ENCODE measurements around the gene MAJIN.

MAJIN gene

GRCh38 chr11:64897381-64898075 is 74.4 kb downstream of the MAJIN start:
- Histone ChIP-seq H3K79me1 (ENCODE audit: low read length) (no peaks in the 10 kb centered on the region), H3K4me1 (ENCODE audit: control insufficient read depth, low read depth, low read length) (no peaks in the 10 kb centered on the region), H3K56ac (ENCODE audit: low read length) (no peak overlapping the region), H2BK15ac (replicated peaks; ENCODE audit: low read depth) (no peak overlapping the region), H3K18ac (ENCODE audit: low read length) (no peak overlapping the region), H4K5ac (ENCODE audit: low read length) (no peak overlapping the region), H3K9ac (ENCODE audit: low read length) (no peak overlapping the region), H3K23ac (ENCODE audit: low read length) (no peak overlapping the region), H3K79me2 (ENCODE audit: control insufficient read depth, insufficient read depth, low read length) (no peaks in the 10 kb centered on the region), H3K36me3 (ENCODE audit: control insufficient read depth, insufficient read depth, low read length) (peaks cover 1% of the 10 kb centered on the region), H2AK5ac (ENCODE audit: low read length) (no peak overlapping the region), H3K27me3 (ENCODE audit: insufficient read depth, low read length, poor library complexity) (no peaks in the 10 kb centered on the region), H2BK5ac (ENCODE audit: low read length) (no peak overlapping the region), H2BK120ac (ENCODE audit: low read depth, low read length) (no peak overlapping the region), H3K4me2 (ENCODE audit: low read length) (no peak overlapping the region), H3K27ac (ENCODE audit: low read depth, low read length) (no peak overlapping the region), H4K8ac (ENCODE audit: low read depth, low read length) (no peak overlapping the region), H3K4me3 (ENCODE audit: low read length) (no peak overlapping the region), H3K4ac (ENCODE audit: low read depth, low read length) (no peak overlapping the region)
- no peak for DNase-seq
- WGBS (ENCODE audit: extremely low coverage, insufficient coverage, low lambda C conversion rate), result no CpG with 5 or more reads among the region's 19 CpGs

GRCh38 chr11:64896448-64897022 is 75.4 kb downstream of the MAJIN start:
- Histone ChIP-seq H3K79me2 (ENCODE audit: control insufficient read depth, insufficient read depth, low read length) (no peaks in the 10 kb centered on the region), H2BK5ac (ENCODE audit: low read length) (no peak overlapping the region), H4K5ac (ENCODE audit: low read length) (no peak overlapping the region), H3K27ac (ENCODE audit: low read depth, low read length) (no peak overlapping the region), H3K79me1 (ENCODE audit: low read length) (no peaks in the 10 kb centered on the region), H3K27me3 (ENCODE audit: insufficient read depth, low read length, poor library complexity) (no peaks in the 10 kb centered on the region), H2AK5ac (ENCODE audit: low read length) (no peak overlapping the region), H3K36me3 (ENCODE audit: control insufficient read depth, insufficient read depth, low read length) (peaks cover 1% of the 10 kb centered on the region), H3K56ac (ENCODE audit: low read length) (no peak overlapping the region), H4K8ac (ENCODE audit: low read depth, low read length) (no peak overlapping the region), H3K4me3 (ENCODE audit: low read length) (no peak overlapping the region), H3K4me2 (ENCODE audit: low read length) (no peak overlapping the region), H3K4me1 (ENCODE audit: control insufficient read depth, low read depth, low read length) (no peaks in the 10 kb centered on the region), H2BK120ac (ENCODE audit: low read depth, low read length) (no peak overlapping the region), H3K4ac (ENCODE audit: low read depth, low read length) (no peak overlapping the region), H2BK15ac (replicated peaks; ENCODE audit: low read depth) (no peak overlapping the region), H3K9ac (ENCODE audit: low read length) (no peak overlapping the region), H3K23ac (ENCODE audit: low read length) (no peak overlapping the region), H3K18ac (ENCODE audit: low read length) (no peak overlapping the region)
- DNase-seq, result no peak
- WGBS (ENCODE audit: extremely low coverage, insufficient coverage, low lambda C conversion rate), result no CpG with 5 or more reads among the region's 14 CpGs

- H3K4ac ChIP-seq (ENCODE audit: low read depth, low read length), result no peak overlapping the region
- H3K23ac ChIP-seq (ENCODE audit: low read length), result no peak overlapping the region
- no peak overlapping the region for H4K8ac ChIP-seq (ENCODE audit: low read depth, low read length)
- peaks cover 1% of the 10 kb centered on the region for H3K36me3 ChIP-seq (ENCODE audit: control insufficient read depth, insufficient read depth, low read length)
- no peak for DNase-seq
- H2BK5ac ChIP-seq (ENCODE audit: low read length), result no peak overlapping the region
- H4K5ac ChIP-seq (ENCODE audit: low read length), result no peak overlapping the region
- no peak overlapping the region for H2AK5ac ChIP-seq (ENCODE audit: low read length)
- H3K4me3 ChIP-seq (ENCODE audit: low read length), result no peak overlapping the region
- no peak overlapping the region for H3K27ac ChIP-seq (ENCODE audit: low read depth, low read length)
- no peaks in the 10 kb centered on the region for H3K27me3 ChIP-seq (ENCODE audit: insufficient read depth, low read length, poor library complexity)
- no peak overlapping the region for H3K18ac ChIP-seq (ENCODE audit: low read length)
- H2BK15ac ChIP-seq (replicated peaks; ENCODE audit: low read depth), result no peak overlapping the region
- no peak overlapping the region for H3K4me2 ChIP-seq (ENCODE audit: low read length)
- WGBS (ENCODE audit: extremely low coverage, insufficient coverage, low lambda C conversion rate), result no CpG with 5 or more reads among the region's 39 CpGs
- no peaks in the 10 kb centered on the region for H3K4me1 ChIP-seq (ENCODE audit: control insufficient read depth, low read depth, low read length)
- H3K79me2 ChIP-seq (ENCODE audit: control insufficient read depth, insufficient read depth, low read length), result no peaks in the 10 kb centered on the region
- no peak overlapping the region for H2BK120ac ChIP-seq (ENCODE audit: low read depth, low read length)
- H3K9ac ChIP-seq (ENCODE audit: low read length), result no peak overlapping the region
- H3K79me1 ChIP-seq (ENCODE audit: low read length), result no peaks in the 10 kb centered on the region
- no peak overlapping the region for H3K56ac ChIP-seq (ENCODE audit: low read length)
These were observed 77.0 kb downstream of the MAJIN start for GRCh38 chr11:64894812-64895452.

GRCh38 chr11:64894070-64894811 is 77.7 kb downstream of the MAJIN start:
- no peaks in the 10 kb centered on the region for H3K4me1 ChIP-seq (ENCODE audit: control insufficient read depth, low read depth, low read length)
- peaks cover 1% of the 10 kb centered on the region for H3K36me3 ChIP-seq (ENCODE audit: control insufficient read depth, insufficient read depth, low read length)

GRCh38 chr11:64893194-64894069 is 78.5 kb downstream of the MAJIN start:
- H2BK120ac ChIP-seq (ENCODE audit: low read depth, low read length), result no peak overlapping the region
- H3K27ac ChIP-seq (ENCODE audit: low read depth, low read length), result no peak overlapping the region
- H2BK15ac ChIP-seq (replicated peaks; ENCODE audit: low read depth), result no peak overlapping the region
- H3K9ac ChIP-seq (ENCODE audit: low read length), result no peak overlapping the region
- H4K8ac ChIP-seq (ENCODE audit: low read depth, low read length), result no peak overlapping the region
- no peaks in the 10 kb centered on the region for H3K79me2 ChIP-seq (ENCODE audit: control insufficient read depth, insufficient read depth, low read length)
- no peak overlapping the region for H4K5ac ChIP-seq (ENCODE audit: low read length)
- no peaks in the 10 kb centered on the region for H3K27me3 ChIP-seq (ENCODE audit: insufficient read depth, low read length, poor library complexity)
- no peaks in the 10 kb centered on the region for H3K4me1 ChIP-seq (ENCODE audit: control insufficient read depth, low read depth, low read length)
- H3K36me3 ChIP-seq (ENCODE audit: control insufficient read depth, insufficient read depth, low read length), result peaks cover 1% of the 10 kb centered on the region
- H3K79me1 ChIP-seq (ENCODE audit: low read length), result no peaks in the 10 kb centered on the region
- H2AK5ac ChIP-seq (ENCODE audit: low read length), result no peak overlapping the region
- H3K4me3 ChIP-seq (ENCODE audit: low read length), result no peak overlapping the region
- H3K56ac ChIP-seq (ENCODE audit: low read length), result no peak overlapping the region
- no CpG with 5 or more reads among the region's 25 CpGs for WGBS (ENCODE audit: extremely low coverage, insufficient coverage, low lambda C conversion rate)
- no peak overlapping the region for H3K23ac ChIP-seq (ENCODE audit: low read length)
- no peak overlapping the region for H3K4ac ChIP-seq (ENCODE audit: low read depth, low read length)
- H2BK5ac ChIP-seq (ENCODE audit: low read length), result no peak overlapping the region
- H3K18ac ChIP-seq (ENCODE audit: low read length), result no peak overlapping the region
- H3K4me2 ChIP-seq (ENCODE audit: low read length), result no peak overlapping the region
- no peak for DNase-seq

More at GRCh38 chr11:64894070-64894811, 77.7 kb downstream of the MAJIN start:
- no peak overlapping the region for H4K8ac ChIP-seq (ENCODE audit: low read depth, low read length)
- no CpG with 5 or more reads among the region's 14 CpGs for WGBS (ENCODE audit: extremely low coverage, insufficient coverage, low lambda C conversion rate)
- no peaks in the 10 kb centered on the region for H3K79me2 ChIP-seq (ENCODE audit: control insufficient read depth, insufficient read depth, low read length)
- H3K27me3 ChIP-seq (ENCODE audit: insufficient read depth, low read length, poor library complexity), result no peaks in the 10 kb centered on the region
- DNase-seq, result peak; percentile 77
- no peaks in the 10 kb centered on the region for H3K79me1 ChIP-seq (ENCODE audit: low read length)
- no peak overlapping the region for H4K5ac ChIP-seq (ENCODE audit: low read length)
- H2BK5ac ChIP-seq (ENCODE audit: low read length), result no peak overlapping the region
- H2BK120ac ChIP-seq (ENCODE audit: low read depth, low read length), result no peak overlapping the region
- no peak overlapping the region for H3K27ac ChIP-seq (ENCODE audit: low read depth, low read length)
- H3K4ac ChIP-seq (ENCODE audit: low read depth, low read length), result no peak overlapping the region
- no peak overlapping the region for H3K4me3 ChIP-seq (ENCODE audit: low read length)
- H3K23ac ChIP-seq (ENCODE audit: low read length), result no peak overlapping the region
- no peak overlapping the region for H2BK15ac ChIP-seq (replicated peaks; ENCODE audit: low read depth)
- no peak overlapping the region for H2AK5ac ChIP-seq (ENCODE audit: low read length)
- no peak overlapping the region for H3K18ac ChIP-seq (ENCODE audit: low read length)
- H3K4me2 ChIP-seq (ENCODE audit: low read length), result no peak overlapping the region
- H3K9ac ChIP-seq (ENCODE audit: low read length), result no peak overlapping the region
- peak overlapping the region; percentile 65 for H3K56ac ChIP-seq (ENCODE audit: low read length)

Data from mesendoderm (in vitro differentiated cells).